Stimulated activated CD8-positive, alpha-beta memory T cell treated with anti-CD3 and anti-CD28 coated beads, Interleukin-4, amount 100 ng/mL, for 24 hours (primary cell): Measurements from ENCODE around the gene FUS.
"Not testable (repeated sequence)": the region's sequence is repeated elsewhere in the genome, so short reads cannot be mapped to it uniquely, and the experiment has no call there.

Experiments used
- DNase-seq: peaks from one replicate; pipeline ENCODE4 v3.0.0-alpha.2; 2020; ENCODE audit warnings: low read depth

The FUS gene

GRCh38 chr16:31186930-31187807 lies 7.2 kb downstream of the FUS start:
- no peak for DNase-seq

DNA sequence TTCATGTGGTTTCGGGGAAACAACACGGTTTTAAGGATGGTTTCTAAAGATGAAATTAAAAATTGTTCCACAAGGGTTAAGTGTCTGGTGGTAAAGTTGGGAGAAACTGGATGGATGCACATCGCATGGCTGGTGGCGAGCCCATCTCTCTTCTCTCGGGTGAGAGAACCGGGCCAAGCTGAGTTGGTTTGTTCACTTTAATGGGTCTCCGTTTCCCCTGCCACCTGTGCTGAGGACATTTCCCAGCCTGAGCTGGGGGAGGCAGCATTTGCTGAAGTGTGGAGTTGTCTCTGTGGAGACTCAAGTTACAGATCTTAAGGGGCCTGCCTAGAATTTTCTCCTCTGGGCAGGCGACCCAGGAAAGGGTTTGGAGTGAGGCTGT lies 7.9 kb downstream of the FUS start:
- no peak for DNase-seq

- DNase-seq = no peak
These were observed 8.8 kb downstream of the FUS start for GRCh38 chr16:31188450-31189411.

DNA sequence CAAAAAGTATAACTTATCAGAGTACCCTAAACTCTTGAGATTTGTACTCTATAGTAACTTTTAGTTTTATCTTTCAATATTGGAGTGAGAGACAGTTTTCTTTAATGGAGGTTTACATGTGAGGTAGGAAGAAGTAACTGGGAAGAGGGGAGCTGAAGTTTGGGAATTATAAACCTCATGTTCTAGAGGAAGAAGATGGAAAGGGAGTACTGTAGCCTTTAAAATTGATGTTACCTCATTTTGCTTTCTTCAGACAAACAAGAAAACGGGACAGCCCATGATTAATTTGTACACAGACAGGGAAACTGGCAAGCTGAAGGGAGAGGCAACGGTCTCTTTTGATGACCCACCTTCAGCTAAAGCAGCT lies 9.5 kb downstream of the FUS start:
- no peak for DNase-seq

DNA sequence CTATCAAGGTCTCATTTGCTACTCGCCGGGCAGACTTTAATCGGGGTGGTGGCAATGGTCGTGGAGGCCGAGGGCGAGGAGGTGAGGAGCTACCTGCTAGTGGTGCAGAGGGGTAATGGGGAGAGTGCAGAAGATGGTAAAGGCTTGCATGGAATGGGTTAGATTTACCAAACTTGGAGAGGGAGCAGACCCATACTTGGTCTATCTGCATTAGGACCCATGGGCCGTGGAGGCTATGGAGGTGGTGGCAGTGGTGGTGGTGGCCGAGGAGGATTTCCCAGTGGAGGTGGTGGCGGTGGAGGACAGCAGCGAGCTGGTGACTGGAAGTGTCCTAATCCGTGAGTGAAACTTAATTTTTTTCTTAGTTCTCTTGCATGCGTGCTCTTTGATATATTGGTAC lies 10.1 kb downstream of the FUS start:
- DNase-seq = no peak

- no peak for DNase-seq
These were observed 11.0 kb downstream of the FUS start for GRCh38 chr16:31190818-31191444.

DNA sequence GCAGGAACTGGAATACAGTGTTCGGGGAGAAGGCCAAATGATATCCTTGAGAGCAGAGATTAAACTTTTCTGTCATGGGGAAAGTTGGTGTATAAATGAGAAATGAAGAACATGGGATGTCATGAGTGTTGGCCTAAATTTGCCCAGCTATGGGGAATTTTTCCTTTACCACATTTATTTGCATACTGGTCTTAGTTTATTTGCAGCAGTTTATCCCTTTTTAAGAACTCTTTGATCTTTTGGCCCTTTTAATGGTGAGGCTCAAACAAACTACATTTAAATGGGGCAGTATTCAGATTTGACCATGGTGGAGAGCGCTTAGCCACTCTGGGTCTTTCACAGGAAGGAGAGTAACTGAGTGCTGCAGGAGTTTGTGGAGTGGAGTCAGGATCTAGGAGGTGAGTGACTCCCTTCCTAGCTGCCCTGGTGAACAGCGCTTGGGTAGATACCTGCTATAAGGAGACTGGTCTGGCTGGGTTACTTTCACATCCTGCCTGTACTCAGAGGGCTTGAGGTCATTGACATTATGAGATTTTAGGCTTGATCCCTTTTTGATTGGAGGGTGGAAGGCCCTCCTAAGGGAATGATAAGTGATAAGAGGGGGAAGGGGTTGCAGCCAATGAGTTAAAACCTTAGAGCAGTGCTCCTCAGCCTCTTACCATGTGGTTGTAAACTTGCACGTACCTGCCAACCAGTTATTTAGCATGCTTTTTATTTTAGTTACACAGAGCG lies 11.9 kb downstream of the FUS start:
- DNase-seq = no peak

- DNase-seq = no peak
These were observed 13.1 kb downstream of the FUS start for GRCh38 chr16:31192856-31193642.

GRCh38 chr16:31193874-31194273 lies 13.9 kb downstream of the FUS start:
- no peak for DNase-seq

DNA sequence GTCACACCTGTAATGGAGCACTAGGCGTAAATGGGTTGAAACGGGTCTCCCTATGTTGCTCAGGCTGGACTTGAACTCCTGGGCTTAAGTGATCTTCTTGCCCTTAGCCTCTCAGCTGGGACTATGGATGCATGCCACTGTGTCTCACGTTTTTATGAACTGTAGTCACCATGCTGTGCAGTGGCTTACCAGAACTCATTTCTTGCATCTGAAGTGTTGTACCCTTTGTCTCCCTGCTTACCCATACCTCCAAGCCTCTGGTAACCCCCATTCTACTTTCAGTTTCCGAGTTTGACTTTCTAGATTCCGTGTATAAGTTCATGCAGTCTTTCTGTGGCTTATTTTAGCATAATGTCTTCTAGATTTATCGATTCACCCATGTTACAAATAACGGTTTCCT lies 15.0 kb downstream of the FUS start:
- no peak for DNase-seq

DNA sequence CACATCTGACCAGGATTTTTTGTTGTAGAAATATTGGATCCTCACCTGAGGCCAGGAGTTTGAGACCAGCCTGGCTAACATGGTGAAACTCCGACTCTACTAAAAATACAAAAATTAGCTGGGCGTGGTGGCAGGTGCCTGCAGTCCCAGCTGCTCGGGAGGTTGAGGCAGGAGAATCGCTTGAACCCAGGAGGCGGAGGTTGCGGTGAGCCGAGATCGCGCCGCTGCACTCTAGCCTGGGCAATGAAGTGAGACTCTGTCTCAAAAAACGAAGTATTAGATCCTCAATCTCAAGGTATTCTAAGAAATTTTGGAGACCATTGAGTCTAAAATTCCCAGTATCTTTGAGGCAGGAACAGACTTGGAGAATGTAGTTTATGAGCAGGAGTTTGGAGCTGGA lies 15.9 kb downstream of the FUS start:
- DNase-seq = not testable (repeated sequence)

DNA sequence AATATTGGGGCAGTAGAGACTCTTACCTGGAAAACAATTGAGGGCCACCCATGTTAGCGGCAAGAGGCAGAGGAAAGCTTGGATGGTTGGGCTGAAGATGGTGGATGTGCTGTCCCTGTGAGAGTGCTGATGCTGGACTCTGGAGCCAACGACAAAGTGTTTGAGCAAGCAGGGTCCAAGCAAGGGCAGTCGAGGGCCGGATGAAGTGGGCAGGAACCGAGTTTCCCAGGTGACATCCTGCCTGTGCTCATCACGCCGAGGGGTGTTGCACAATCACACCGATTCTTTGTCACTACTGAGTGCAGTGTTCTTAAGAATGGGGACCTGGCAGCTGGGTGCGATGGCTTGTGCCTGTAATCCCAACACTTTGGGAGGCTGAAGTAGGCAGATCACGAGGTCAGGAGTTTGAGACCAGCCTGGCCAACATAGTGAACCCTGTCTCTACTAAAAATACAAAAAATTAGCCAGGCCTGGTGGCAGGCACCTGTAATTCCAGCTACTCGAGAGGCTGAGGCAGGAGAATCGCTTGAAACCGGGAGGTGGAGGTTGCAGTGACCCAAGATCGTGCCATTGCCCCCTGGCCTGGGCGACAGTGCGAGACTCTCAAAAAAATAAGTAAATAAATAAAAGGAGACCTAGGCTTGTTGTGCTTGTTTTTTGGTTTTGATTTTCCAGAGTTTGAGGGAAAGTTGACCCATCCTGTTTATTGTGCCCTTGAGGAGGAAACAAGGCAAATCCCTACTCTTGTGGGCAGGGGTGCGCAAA lies 16.6 kb downstream of the FUS start:
- DNase-seq = no peak

DNA sequence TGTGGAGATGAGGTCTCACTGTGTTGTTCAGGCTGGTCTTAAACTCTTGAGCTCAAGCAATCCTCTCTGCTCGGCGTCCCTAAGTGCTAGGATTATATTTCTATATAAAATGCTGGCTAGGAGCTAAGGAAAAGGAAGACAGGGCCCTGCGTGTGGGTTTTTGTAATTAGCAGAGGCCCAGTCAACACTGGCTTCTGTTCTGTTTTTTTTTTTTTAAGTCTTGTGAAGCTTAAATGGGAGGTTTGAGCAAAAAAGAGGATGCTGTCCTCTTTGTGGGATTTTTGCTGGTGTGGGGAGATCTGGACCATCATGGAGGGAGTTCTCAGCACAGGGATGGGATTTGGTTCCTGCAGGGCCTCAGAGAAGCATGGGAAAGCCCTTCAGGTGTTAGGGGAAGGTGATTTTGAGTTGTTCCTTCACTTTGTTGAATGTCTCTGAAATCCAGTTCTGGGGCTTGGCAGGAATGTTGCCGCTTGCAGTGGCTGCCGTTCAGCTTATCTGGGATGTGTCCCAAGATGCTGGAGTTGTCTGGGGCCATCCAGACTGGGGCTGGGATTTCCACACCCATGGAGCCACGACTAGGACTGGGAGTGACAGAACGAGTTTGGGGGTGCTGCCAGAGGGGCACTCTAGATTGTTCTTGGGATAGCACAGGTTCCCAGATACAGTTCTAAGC lies 18.4 kb downstream of the FUS start:
- no peak for DNase-seq

DNA sequence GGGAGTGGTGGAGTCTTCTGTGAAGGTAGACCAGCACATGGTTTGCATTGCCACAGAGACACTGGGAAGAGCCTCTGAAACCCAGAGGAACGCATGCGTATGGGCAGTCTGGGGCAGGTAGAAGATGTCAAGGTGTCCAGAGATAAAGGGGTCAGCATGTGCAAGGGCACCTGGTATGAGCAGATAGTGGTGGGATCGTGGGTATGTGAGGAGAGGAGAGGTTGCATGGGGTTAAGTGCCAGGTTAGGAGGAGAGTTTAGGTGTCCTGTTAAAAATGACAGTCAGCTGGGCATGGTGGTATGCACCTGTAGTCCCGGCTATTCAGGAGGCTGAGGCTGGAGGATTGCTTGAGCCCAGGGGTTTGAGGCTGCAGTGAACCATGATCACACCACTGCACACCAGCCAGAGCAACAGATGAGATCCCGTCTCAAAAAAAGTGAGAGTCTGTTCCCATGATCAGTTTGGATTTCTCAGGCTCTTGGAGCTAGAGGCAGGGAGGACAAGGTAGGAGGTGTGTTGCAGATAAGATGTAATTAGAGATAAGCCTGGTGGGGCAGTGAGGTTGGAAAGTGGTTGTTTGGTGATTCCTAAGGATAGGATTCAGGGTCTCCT lies 19.6 kb downstream of the FUS start:
- no peak for DNase-seq

GRCh38 chr16:31200111-31200510 lies 20.2 kb downstream of the FUS start:
- DNase-seq = not testable (repeated sequence)

- no peak for DNase-seq
These were observed 21.1 kb downstream of the FUS start for GRCh38 chr16:31200821-31201568.

DNA sequence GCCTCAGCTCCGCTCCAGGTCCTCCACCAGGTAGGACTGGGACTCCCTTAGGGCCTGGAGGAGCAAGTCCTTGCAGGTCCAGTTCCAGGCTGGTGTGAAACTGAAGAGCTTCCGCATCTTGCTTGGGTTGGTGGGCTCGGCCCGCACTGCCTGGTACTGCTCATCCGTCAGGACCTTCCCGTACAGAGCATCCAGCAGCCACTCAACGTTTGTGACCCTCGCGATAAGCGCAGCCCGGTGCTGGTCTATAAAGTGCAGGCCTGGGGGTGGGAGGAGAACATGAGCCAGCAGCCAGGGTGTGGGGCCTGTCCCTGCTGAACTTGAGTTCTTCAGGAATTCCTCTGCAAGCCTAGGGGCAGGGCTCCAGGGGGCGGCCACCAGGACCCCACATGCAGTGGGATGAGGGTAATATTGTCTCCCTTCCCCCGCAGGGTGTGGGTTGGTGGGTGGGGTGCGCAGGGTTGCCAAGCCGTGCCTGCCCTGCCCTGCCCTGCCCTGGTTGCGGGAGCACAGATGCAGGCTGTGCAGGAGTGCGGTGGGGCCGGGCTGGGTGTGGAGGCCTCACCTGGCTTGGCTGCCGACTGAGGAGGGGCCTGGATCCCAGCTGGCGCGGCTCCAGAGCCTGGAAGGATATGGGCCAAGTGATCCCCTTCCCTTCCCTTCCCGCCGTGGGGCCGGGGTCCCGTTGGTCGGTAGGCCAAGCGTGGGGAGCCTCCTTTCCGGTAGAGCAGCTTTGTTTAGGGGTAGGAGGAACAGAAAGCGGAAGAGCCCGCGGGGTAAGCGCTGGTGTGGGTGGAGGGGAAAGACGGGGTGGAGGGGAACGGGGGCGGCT lies 21.9 kb downstream of the FUS start:
- no peak for DNase-seq
